Natural killer cell (primary cell): Measurements from ENCODE around the gene XIRP2. TPM values are rescaled to one million over a fixed set of nuclear protein-coding genes. Genes with fewer than 3 reads are reported as not detected.
A peak's percentile ranks its signal among the peaks of the same experiment; 100 is the strongest.

ENCODE experiments used
- ATAC-seq, 3 donors: fragments of 150-1000 bp in 2 of 3; fragments of 200-7000 bp in 1 of 3; cut with Tn5 transposase; 1 replicate in 1 of 3; 2 replicates in 2 of 3; pipeline ENCODE4 v1.10.0; 2021; ENCODE audit warnings: mild to moderate bottlenecking in 2 of 3, moderate library complexity in 2 of 3
- DNase-seq, 2 donors: peaks; one replicate each; pipeline versions ENCODE4 v3.0.0 to v3.0.0-alpha.2; 2013 to 2021; ENCODE audit warnings: mixed read lengths in 1 of 2
- H3K27ac ChIP-seq: one replicate; pipeline ENCODE4 v1.5.1; 2013; ENCODE audit warnings: mild to moderate bottlenecking, low read length
- H3K27me3 ChIP-seq: one replicate; pipeline ENCODE4 v1.6.1; 2013; ENCODE audit warnings: low read length; ENCODE audit not compliant: control insufficient read depth, insufficient read depth
- H3K36me3 ChIP-seq: one replicate; pipeline ENCODE4 v1.6.1; 2013; ENCODE audit warnings: low read length; ENCODE audit not compliant: control insufficient read depth, insufficient read depth
- H3K4me1 ChIP-seq: one replicate; pipeline ENCODE4 v1.6.1; 2013; ENCODE audit warnings: low read length; ENCODE audit not compliant: control insufficient read depth, insufficient read depth
- H3K4me3 ChIP-seq: one replicate; pipeline ENCODE4 v1.5.1; 2013; ENCODE audit warnings: low read length
- H3K9me3 ChIP-seq: one replicate; pipeline ENCODE4 v1.6.1; 2013; ENCODE audit warnings: low read length; ENCODE audit not compliant: control insufficient read depth, insufficient read depth
- H3K27ac Mint-ChIP-seq, 2 donors: one replicate each; pipeline ENCODE4 v1.8.0; 2022; ENCODE audit warnings: mild to moderate bottlenecking in 2 of 2, mixed read lengths in 2 of 2, moderate library complexity in 1 of 2
- H3K27me3 Mint-ChIP-seq, 2 donors: one replicate each; pipeline ENCODE4 v1.8.0; 2022; ENCODE audit warnings: low read depth in 2 of 2, mixed read lengths in 2 of 2
- H3K36me3 Mint-ChIP-seq: one replicate; pipeline ENCODE4 v1.8.0; 2022; ENCODE audit warnings: mixed read lengths
- H3K4me1 Mint-ChIP-seq, 2 donors: one replicate each; pipeline ENCODE4 v1.8.0; 2022; ENCODE audit warnings: mixed read lengths in 2 of 2
- H3K4me3 Mint-ChIP-seq: one replicate; pipeline ENCODE4 v1.8.0; 2022; ENCODE audit warnings: mild to moderate bottlenecking, moderate library complexity, mixed read lengths
- H3K9me3 Mint-ChIP-seq, 2 donors: one replicate each; pipeline ENCODE4 v1.8.0; 2022; ENCODE audit warnings: mixed read lengths in 2 of 2
- CTCF ChIP-seq: fragments of 200-600 bp; IDR thresholded peaks from one replicate; pipeline ENCODE4 v1.8.0; 2022; ENCODE audit warnings: antibody characterized with exemption
- WGBS: methylation state at CpG from one replicate; pipeline ENCODE4 v1.1.7; 2013; ENCODE audit warnings: missing lambda C conversion rate; ENCODE audit not compliant: insufficient coverage; 5-methylcytosine and 5-hydroxymethylcytosine counted together
- intact Hi-C: fragments of 100-400 bp; cut with micrococcal nuclease; formaldehyde crosslinking; loops from one replicate; pipeline ENCODE4 v1.14.2; 2022
- total RNA-seq, 4 donors: library from RNA; stranded (reverse); fragments of 120-200 nt in 1 of 4; gene quantifications; one replicate each; pipeline versions ENCODE4 v1.2.3 to v1.2.4, GENCODE V29; 2013 to 2022

The XIRP2 gene
- total RNA-seq, 3 donors from 2014 or later (not counting 1 experiment from before 2014, with no cell fraction given): 0.16 TPM; not detected in 2

DNA sequence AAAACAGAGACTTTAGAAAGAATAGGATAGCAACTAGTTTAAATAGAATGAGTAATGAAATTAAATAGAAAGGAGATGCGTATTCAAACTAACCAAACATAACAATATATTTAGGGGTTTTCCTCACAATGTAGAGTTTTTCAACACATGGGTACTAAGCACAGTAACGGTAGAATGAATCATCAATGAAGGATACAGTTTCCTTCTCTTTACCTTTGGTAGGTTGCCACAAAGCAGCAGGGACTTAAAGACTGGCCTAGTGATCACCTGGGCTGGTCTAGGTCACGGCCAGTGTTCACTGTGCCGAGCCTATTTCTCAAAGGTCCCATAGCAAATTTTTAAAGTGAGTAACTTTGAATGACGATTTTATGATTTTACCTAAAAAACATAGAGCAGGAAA, 311.7 kb downstream of the XIRP2 start:
- Histone ChIP-seq H3K36me3 (no peaks in the 10 kb centered on the region), H3K27ac (no peak overlapping the region), H3K27me3 (no peaks in the 10 kb centered on the region), H3K9me3 (no peaks in the 10 kb centered on the region), H3K4me1 (no peaks in the 10 kb centered on the region), H3K4me3 (no peak overlapping the region)
- H3K4me3 Mint-ChIP-seq: no peak overlapping the region
- DNase-seq: no peak
- no peak overlapping the region for H3K27ac Mint-ChIP-seq
- ATAC-seq: no peak
- 84% methylated on average over 4 of the region's 5 CpGs for WGBS
- TF ChIP-seq CTCF: no peak
- H3K27me3 Mint-ChIP-seq: no peaks in the 10 kb centered on the region
- H3K4me1 Mint-ChIP-seq: peaks cover 0 to 10% of the 10 kb centered on the region in 2 donors
- H3K9me3 Mint-ChIP-seq: peaks cover 3 to 4% of the 10 kb centered on the region in 2 donors
- H3K36me3 Mint-ChIP-seq: no peaks in the 10 kb centered on the region
- intact Hi-C loops: no loop called here

DNA sequence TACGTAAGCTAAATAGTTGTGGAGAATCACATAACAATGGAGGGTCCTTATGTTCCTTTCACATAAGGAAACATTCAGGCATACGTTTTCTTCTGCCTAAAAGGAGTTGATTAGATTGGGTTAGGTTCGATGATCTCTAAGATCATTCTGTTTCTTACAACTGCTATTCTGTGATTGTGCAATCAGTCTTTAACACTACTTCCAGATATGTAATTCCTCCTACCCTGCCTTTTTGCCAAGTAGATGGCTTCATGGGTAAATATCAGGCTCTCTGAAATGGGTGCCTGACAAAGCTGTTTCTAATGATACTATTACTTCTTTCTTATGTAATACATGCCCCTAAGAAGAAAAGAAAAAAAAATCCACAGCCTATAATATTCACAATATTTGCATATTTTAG, 321.5 kb downstream of the XIRP2 start:
- no peaks in the 10 kb centered on the region for H3K36me3 ChIP-seq
- no peak overlapping the region for H3K4me3 ChIP-seq
- Mint-ChIP-seq H3K27ac (no peak overlapping the region), H3K36me3 (no peaks in the 10 kb centered on the region), H3K27me3 (no peaks in the 10 kb centered on the region), H3K4me3 (no peak overlapping the region), H3K4me1 (no peaks in the 10 kb centered on the region), H3K9me3 (peaks cover 3% of the 10 kb centered on the region in 2 donors)
- ATAC-seq (no peak), DNase-seq (no peak)
- H3K4me1 ChIP-seq: no peaks in the 10 kb centered on the region
- intact Hi-C loops: no loop called here
- WGBS: 76% methylated on average over 2 of the region's 3 CpGs
- H3K9me3 ChIP-seq: no peaks in the 10 kb centered on the region
- H3K27me3 ChIP-seq: no peaks in the 10 kb centered on the region
- no peak overlapping the region for H3K27ac ChIP-seq
- TF ChIP-seq CTCF: no peak

- H3K4me3 ChIP-seq: no peak overlapping the region
- Mint-ChIP-seq H3K27me3 (no peaks in the 10 kb centered on the region), H3K36me3 (no peaks in the 10 kb centered on the region), H3K4me1 (no peaks in the 10 kb centered on the region), H3K4me3 (no peak overlapping the region), H3K27ac (no peak overlapping the region), H3K9me3 (peaks cover 3% of the 10 kb centered on the region in 2 donors)
- 11% methylated on average over 3 of the region's 3 CpGs for WGBS
- no peaks in the 10 kb centered on the region for H3K36me3 ChIP-seq
- no peaks in the 10 kb centered on the region for H3K27me3 ChIP-seq
- no peak for ATAC-seq
- no peak overlapping the region for H3K27ac ChIP-seq
- no peaks in the 10 kb centered on the region for H3K9me3 ChIP-seq
- H3K4me1 ChIP-seq: no peaks in the 10 kb centered on the region
- TF ChIP-seq CTCF: no peak
- intact Hi-C loops: no loop called here
- DNase-seq: peak in 1 of 2 donors; percentile 43
These were observed 323.9 kb downstream of the XIRP2 start for GRCh38 chr2:167212014-167212648.

DNA sequence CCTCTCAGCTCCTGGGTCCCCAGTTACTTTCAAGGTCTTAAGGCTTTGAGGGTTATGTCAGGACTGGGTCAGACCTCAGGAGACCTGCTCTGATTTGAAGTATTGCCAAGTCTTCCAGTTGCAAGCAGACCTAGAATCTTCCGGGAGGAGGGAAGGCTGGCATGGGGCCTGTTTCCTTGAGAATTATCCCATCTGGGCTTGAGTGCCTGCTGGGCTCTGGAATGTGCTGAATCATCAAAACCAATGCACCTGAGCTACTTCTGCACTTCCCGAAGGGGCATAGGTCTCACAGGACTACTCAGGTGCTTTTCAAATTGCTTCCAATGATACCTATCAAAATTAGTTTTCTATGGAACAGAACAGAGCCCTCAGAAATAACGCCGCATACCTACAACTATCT, 327.3 kb downstream of the XIRP2 start:
- H3K36me3 ChIP-seq: no peaks in the 10 kb centered on the region
- Mint-ChIP-seq H3K4me1 (no peaks in the 10 kb centered on the region), H3K27me3 (no peaks in the 10 kb centered on the region), H3K4me3 (no peak overlapping the region), H3K9me3 (peaks cover 3% of the 10 kb centered on the region in 2 donors), H3K36me3 (no peaks in the 10 kb centered on the region), H3K27ac (no peak overlapping the region)
- no peaks in the 10 kb centered on the region for H3K9me3 ChIP-seq
- 94% methylated on average over 2 of the region's 4 CpGs for WGBS
- intact Hi-C loops: no loop called here
- ATAC-seq: no peak
- DNase-seq: no peak
- no peaks in the 10 kb centered on the region for H3K4me1 ChIP-seq
- H3K4me3 ChIP-seq: no peak overlapping the region
- H3K27me3 ChIP-seq: no peaks in the 10 kb centered on the region
- no peak overlapping the region for H3K27ac ChIP-seq
- TF ChIP-seq CTCF: no peak
